ENCODE data around the gene LYL1. TPM values are rescaled to one million over a fixed set of nuclear protein-coding genes. Genes with fewer than 3 reads are reported as not detected.

Gene LYL1
- polyA plus RNA-seq, 4 donors, result 4.4 to 8.1 (median 5.9) TPM

DNA sequence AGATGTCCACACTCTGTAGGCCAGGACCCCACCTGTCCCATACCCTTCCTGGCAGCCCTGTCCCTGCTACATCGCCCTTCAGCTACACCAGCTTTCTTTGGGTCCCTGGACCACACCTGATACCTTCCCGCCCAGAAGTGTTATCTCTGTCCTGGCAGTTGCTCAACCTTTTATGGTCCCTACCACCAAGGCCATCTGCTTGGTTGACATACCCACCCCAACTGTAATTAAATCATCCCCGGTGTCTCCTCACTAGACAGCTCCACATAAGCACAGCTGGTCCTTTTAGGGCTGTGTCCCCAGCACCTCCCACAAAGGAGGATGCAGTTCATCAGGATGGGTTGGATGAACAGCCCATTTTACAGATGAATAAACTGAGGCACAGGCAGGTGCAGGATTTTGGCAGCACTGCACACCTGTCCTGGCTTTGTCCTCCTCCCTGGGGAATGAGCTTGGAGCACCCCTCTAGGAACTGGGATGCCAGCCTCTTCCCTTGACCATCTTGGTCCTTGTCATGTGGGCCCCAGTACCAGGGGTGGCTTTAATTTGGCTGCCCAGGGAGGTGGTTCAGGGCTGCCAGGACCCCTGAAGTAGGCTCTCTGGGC is 28.3 kb upstream of the LYL1 start:
- DNase-seq (ENCODE audit: low read depth in 4 of 4, low spot score in 2 of 4), result no peak

DNA sequence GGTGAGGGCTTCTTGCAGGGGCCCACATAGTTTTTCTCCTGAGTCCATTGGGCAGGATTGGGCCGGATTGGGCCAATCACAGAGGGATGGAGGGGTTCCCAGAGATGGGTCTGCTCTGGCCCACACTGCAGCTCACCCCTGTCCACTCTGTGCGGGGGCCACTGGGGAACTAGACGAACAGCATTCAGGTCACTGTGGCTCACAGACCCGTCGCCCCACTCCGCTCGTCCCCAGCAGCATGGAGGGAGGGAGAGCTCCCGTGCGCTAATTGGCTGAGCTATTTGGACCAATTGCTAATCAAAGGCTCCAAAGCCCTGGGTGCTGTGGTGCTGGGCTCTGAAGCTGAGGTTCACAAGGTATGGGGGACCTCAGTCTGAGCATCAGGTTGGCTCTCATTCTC is 26.7 kb upstream of the LYL1 start:
- no peak for DNase-seq (ENCODE audit: low read depth in 4 of 4, low spot score in 2 of 4)

DNA sequence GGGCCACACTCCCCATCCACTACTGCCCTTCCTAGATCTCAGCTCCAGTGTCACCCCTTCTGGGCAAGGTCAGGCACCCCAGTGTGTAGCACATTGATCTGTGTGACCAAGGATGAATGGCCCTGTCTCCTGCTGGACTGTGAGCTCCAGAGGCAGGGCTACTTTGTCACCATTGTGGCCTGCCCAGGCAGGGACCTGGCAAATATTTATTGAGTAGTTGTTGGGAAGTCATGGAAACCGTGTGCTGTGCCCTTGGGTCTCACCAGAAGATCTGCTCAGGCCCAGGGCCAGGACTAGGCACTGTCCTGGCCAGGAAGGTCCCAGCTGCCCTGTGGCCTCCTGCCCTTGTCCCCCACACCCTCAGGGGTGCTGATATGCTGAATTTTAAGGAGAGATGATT is 25.9 kb upstream of the LYL1 start:
- DNase-seq (ENCODE audit: low read depth in 4 of 4, low spot score in 2 of 4), result no peak

DNA sequence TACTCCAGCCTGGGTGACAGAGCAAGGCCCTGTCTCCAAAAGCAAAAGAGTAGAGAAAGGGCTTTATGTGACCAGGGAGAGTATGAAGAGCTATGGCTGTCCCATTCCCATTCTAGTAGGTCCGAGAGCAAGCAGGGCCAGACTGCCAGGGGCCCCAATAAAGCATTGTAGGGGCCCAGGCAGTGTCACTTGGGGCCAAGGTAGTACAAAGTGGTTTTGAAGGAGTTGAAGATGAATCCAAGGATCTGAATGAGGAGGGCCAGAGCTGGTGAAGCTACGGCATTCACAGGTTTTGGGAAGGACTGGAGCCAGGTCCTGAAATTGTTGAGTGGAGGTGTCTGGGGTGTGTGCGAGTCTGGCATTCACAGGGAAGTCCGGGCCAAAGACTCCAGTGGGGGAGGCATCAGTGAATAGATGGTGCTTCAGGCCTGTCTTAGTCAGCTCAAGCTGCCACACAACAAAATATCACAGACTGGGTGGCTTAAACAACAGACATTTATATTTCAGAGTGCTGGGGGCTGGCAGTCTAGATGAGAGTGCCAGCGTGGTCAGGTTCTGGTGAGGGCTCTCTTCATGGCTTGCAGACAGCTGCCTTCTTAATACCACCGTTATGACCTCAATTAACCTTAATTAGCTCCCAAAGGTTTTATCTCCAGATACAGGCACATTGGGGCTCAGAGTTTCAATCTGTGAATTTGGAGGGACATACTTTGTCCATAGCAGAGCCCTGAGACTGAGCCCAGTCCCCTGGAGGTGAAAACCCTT is 25.3 kb upstream of the LYL1 start:
- DNase-seq (ENCODE audit: low read depth in 4 of 4, low spot score in 2 of 4), result no peak

DNA sequence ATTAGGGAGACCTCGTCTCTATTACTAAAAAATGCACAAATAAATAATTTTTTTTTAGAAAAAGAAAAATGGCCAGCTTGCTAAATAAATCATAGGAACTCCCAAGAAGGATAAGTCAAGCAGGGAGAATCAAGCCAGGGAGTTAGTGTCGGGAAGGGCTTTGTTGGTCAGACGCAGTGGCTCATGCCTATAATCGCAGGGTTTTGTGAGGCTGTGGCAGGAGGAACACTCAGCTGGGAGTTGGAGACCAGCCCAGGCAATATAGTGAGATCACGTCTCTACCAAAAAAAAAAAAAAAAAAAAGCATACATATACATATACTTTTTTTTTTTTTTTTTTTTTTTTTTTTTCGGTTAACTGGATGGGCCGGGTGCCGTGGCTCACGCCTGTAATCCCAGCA is 24.4 kb upstream of the LYL1 start:
- DNase-seq (ENCODE audit: low read depth in 4 of 4, low spot score in 2 of 4), result no peak

DNA sequence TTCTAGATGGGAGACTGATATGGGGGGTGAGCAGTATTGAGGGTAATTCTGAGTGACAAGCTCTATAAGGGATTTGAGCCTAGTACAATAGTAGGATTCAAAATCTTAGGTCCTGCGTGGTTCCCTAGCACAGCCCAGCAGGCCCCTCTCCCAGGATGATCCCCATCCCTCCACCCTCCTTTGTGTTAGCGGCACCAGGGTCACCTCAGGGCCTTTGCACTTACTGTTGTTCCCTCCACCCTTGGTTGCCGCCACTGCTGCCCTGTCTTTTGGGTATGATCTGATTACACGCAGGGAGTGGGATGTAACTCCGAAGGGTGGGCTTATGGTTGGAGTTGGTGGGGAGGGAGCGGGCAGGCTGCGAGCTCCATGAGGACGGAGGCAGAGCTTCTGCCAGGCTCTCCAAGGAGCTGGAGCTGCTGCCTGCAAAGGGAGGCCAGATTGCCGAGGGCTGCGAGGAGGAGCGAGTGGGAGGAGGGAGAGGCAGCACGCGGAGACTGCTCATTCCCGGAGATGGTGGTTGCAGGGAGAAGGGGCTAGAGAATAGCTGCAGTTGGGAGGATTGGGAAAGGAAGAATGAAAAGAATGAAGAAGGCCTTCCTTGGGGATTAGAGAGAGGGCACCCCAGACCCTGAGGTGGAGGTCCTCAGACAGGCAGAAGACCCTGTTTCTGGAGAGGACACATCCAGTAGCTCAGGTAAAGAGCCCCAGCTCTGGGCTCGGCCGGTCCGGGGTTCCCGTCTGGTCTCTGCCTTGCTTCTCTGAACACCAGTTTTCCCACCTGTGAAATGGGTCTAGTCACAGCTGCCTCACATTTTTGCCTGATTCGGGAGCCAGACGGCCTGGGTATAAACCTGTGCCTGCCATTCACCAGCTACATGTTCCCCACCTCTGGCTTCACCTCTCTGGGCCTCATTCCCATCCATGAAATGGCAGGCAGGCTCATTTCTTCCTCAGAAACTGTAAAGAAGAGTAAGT is 20.6 kb upstream of the LYL1 start:
- no peak for DNase-seq (ENCODE audit: low read depth in 4 of 4, low spot score in 2 of 4)

DNA sequence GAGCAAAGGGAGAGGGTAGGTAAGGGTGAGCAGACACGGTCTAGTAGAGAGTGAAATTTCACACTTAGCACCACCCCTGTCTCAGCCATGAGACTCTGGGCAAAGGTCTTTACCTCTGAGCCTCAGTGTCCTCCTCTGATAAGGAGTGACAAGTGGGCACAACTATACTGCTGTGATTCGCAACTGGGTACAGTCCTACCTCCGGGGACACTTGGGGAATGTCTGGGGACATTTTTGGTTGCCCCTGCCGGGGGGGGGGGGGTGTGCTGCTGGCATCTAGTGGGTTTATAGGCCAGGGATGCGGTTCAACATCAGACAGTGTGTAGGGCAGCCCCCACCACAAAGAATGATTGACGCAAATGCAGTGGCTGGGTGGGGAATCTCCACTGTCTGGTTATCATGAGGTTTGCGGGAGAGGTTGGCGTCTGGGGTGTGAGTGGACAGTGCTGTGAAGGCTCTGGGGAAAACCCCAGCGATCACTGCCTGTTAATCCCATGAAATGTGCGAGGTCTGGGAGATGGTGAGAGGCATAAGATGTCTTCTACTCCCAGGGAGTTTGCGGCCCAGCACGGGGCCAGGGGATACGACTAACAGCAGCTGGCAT is 19.7 kb upstream of the LYL1 start:
- DNase-seq (ENCODE audit: low read depth in 4 of 4, low spot score in 2 of 4), result no peak

DNA sequence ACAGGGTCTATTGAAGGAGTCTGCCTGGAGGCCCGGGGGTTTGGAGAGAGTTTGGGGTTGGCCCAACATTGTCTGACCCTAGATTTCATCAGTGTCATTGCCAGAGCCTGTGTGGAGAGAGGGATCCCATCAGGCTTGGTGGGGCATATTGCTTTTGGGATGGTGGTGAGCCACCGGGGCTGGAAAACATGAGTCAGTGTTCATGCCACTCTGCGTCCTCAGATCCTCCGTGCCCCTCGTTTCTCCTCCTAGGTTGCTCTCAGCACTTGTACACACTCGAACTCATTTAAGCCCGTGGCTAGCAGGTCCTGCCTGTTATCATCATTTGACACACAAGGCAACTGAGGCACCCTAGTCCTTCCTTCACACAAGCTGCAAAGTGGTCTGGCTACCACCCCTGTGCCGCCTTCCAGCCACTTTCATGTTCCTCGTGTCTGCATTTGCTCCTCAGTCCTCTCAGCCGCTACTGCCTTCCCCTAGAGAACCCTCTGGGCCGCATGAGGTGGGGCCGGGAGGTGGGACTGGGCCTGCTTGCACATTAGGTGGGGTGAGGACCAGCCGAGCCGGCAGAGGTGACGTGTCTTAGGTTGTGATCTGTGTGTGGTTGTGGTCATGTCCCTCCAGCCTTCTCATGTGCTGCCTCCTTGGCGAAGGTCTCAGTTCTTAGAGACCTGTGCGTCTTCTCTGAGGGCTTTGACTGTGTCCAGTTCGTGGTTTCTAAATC is 19.1 kb upstream of the LYL1 start:
- DNase-seq (ENCODE audit: low read depth in 4 of 4, low spot score in 2 of 4), result no peak

DNA sequence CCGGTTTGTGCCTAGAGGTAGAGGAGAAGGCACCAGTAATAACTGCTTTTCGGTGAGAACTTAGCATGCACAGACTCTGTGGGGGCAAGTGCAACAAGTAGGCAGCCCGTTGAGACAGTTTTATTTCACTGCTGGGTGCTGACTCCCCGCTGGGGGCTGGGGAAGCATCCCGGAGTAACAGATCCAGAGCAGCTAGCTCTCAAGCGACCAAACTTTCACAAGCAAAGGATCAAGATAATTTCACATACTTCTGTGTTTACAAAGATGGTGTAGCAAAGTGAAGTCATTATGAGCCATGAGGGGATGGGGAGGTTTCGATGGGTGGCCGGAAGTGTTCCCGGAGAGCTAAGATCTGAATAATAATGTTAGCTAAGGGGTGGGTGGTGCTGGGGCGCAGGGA is 18.2 kb upstream of the LYL1 start:
- no peak for DNase-seq (ENCODE audit: low read depth in 4 of 4, low spot score in 2 of 4)

DNA sequence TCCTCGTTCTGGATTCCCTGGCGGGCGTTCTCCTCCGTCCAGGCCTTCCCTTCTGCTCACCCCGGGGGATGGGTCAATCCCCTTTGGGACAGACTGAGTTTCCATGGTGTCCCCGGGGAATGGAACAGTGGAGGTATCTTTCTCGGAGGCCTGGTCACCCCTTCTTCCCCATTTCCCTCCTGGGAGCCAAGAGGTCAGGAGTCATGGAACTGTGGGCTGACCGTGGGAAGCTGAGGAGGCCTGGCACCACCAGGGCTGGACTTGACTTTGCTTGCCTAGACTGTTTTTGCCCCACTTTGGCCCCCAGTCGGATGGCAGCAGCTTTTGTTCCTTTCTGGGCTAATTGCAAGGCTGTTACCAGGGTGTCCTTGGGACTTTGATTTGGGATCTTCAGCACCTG is 17.4 kb upstream of the LYL1 start:
- DNase-seq (ENCODE audit: low read depth in 4 of 4, low spot score in 2 of 4), result no peak

DNA sequence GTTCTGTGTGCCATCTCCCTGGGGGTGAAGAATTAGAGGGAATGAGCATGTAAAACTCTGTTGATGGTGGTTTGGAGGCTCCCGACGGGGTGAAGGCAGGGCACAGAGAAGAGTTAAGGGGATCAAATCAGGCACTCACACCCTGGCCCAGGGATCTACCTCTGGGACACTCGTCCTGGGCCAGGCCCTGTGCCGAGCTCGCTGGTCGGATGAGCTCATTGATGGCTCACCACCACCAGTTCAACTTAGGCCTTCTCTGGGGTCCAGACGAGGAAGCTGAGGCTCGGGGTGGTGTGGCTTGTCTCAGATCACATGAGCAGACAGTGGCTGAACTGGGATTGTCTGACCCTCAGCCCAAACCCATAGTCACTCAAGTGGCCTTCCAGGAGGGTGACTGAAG is 17.0 kb upstream of the LYL1 start:
- no peak for DNase-seq (ENCODE audit: low read depth in 4 of 4, low spot score in 2 of 4)

DNA sequence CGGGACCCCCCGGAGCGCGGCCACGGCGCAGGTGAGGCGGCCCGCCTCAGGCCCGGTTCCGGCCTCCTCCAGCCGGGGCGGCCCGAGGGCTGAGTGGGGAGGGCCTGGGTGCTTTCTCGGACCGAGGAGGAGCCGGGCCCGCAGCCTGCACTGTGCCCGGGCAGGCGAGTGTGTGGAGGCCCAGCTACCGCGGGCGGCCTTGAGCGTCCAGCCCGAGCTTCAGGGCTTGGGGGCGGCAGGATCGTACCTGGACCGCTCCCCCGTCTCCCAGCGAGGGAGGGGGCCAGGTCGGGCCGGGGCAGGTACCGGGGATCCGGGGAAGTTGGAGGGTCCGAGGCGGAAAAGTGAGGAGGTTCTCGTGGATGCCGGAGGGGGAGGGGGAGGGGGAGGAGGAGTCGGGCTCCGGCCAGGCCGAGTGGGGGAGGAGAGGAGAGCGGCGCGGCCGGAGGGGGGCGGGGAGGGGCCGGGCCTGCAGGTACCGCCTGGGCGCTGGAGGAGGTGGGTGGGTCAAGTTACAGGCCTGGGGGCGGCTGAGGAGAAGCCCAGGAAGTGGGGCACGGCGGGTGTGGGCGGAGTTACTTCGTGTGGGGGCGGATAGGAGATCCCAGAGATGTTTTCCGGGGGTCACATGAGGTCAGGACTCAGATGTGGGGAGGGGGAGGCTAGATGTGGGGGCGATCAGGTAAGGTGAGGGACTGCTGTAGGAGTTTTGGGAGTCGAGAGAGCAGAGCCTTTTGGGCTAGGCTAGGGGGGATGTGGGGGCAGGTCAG is 16.0 kb upstream of the LYL1 start:
- DNase-seq (ENCODE audit: low read depth in 4 of 4, low spot score in 2 of 4), result peak in 1 of 4 donors; percentile 58

DNA sequence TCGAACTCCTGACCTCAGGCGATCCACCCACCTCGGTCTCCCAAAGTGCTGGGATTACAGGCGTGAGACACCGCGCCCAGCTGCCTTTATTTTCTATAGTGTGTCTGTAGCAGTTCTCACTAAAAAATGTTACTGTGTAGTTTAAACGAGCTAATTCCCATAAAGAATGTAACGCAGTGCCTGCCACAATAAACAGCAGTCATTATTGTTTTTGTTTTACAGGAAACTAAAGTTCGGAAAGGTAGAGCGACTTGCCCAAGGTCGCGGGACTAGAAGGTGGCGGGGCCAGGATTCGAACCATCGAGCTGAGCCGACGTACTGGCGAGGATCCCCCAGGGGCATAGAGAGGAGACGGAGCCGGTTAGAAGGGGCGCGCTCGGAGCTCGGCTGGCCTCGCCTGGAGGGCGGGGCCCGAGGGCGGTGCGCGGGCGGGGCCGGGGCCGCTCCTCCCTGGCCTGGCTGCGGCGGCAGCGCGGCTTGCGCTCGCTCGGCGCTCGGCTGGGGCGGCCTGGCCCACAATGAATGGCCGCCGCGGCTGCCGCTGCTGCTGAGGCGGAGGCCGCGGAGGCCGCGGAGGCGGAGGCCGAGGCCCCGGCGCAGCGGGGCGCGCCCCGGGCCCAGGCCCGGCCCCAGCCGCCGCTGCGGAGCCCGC is 15.2 kb upstream of the LYL1 start, which contains the start of gene NACC1:
TSS of gene NACC1 (plus strand) at position 493 of the 652 bp plus-strand sequence. CDS start 16,944 bp downstream, outside the sequence.
- peak in 3 of 4 donors; percentile 69 to 81 (median 75) for DNase-seq (ENCODE audit: low read depth in 4 of 4, low spot score in 2 of 4)

DNA sequence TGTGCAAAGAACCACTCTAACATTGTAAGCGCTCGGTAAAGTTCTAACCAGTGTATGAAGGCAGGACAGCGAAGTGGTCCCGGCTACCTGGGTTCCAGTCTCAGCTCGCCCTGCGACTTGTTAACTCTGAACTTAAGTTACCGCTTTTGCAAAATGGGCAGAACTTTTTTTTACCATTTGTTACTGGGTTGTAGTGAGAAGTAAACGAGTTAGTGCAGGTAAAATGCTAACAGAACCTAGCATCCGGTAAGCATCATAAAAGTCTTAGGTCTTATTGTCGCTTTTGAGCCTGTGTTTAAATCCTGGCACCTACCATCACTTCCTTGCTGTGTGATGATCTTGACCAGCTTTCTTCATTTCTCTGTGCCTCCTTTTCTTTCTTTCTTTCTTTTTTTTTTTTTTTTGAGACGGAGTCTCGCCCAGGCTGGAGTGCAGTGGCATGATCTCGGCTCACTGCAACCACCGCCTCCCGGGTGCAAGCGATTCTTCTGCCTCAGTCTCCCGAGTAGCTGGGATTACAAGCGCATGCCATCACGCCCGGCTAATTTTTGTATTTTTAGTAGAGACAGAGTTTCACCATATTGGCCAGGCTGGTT is 14.6 kb upstream of the LYL1 start:
- DNase-seq (ENCODE audit: low read depth in 4 of 4, low spot score in 2 of 4), result no peak

DNA sequence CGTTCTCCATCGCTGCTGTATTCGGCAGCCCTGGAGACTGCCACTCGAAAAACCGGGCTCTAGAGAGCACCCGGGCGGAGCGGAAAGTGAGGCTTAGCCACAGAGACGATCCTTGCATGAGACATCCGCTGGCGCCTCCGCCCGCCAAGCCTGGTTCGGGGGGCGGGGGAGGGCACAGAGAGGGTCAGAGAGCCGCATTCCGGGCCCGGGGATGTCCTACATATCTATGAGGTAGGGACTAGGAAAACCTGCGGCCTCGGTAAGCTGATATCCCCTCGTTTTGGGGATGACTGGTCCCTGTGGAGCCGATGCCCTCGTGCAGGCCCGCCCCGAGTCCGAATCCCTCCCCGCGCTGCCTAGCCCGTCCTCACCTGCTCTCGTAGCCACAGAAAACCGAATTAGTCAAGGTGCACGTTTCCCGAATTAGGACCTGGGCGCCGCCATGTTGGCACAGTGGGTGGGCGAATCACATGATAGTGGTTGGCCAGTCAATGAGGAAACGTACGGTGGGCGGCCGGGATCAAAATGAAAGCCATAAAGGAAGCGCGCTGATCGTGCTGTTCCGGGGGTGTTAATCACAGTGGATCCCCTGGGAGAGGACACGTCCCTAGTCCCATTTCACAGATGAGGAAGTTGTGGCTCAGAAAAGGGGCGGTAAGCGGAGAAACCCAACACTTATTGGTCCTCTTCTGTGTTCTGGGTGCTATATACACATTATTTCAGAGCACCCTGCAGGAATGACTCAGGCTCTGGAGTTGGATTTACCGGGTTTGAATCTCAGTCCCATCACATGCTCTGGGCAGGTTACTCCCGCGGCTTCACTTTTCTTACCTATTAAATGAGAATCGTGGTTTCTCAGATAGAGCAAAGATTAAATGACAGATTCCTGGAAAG is 13.9 kb upstream of the LYL1 start, which contains the start of gene TRMT1:
TSS of gene TRMT1 (minus strand) at position 459 of the 894 bp plus-strand sequence. CDS start at position 118, 341 bp downstream.
- DNase-seq (ENCODE audit: low read depth in 4 of 4, low spot score in 2 of 4), result peak in 3 of 4 donors; percentile 77 to 88 (median 87)

DNA sequence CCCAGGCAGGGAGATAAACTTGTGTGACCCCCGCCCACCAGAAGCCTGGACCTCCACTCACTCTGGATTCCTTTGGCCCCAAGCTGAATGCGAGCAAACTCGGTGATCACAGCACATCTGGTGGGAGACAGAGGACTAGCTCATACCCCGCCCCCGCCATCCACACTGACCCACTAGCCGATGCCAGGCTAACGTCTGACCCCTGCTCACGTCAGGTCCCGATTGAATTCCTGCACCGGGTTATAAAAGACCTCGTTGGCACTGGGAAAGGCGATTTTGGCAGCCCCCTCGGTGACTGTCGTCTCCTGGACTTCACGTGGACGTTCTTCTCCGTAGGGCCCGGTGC is 13.3 kb upstream of the LYL1 start:
- DNase-seq (ENCODE audit: low read depth in 4 of 4, low spot score in 2 of 4), result no peak

DNA sequence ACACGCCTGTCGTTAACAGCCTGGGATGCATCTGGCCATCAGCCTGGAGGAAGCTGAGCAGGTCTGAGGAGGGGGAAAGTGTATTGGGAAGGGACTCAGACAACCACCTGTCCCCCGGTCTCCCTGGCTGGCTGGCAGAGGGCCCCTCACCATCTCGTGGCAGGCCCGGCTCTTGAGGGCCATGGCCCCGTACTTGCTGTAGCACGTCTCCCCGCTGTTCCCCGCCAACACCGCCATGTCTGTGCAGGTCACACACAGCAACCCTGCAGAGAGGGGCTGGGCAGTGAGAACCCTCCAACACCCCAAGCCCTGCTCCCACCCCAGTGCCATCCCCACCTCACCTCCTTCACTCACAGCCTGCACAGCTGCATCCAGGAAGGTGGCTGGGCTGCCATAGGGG is 9.9 kb upstream of the LYL1 start:
- DNase-seq (ENCODE audit: low read depth in 4 of 4, low spot score in 2 of 4), result no peak
